ENCODE data around the gene COL18A1.

Gene COL18A1

DNA sequence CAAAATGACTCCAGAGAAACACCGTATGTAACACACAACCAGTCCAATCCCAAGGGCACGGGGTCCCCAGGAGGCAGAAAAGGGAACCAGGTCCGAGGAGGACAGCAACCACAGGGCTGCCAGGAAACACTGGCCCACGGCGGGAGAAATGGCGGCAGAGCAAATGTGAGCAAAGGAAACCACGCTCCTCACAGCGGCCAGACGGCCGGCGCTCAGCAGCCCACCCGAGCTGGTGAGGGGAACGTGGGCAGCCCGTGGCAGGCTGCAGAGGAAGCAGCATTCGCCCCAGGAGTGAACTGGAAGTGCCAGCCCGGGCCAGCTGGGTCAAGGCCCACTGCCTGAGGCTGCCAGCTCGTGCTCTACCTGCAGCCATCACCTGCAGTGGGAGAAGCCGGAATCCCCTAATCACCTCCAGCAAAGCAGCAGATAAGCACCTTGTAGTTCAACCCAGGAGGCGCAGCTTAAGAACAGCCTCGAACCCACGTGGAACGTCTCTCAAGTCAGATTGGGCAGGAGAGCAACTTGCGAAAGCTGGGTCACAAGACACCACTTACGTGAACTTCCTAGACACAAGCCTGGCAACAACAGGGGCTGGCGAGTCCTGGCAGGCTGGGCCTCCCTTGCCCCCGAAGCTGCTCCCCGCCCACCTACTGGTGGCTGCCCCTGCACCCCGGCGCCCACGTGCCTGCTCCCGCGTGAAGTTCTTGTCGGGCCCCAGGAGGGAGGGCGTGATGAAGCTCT is 130.5 kb downstream of the COL18A1 start:
- no peak for DNase-seq (ENCODE audit: low spot score)

DNA sequence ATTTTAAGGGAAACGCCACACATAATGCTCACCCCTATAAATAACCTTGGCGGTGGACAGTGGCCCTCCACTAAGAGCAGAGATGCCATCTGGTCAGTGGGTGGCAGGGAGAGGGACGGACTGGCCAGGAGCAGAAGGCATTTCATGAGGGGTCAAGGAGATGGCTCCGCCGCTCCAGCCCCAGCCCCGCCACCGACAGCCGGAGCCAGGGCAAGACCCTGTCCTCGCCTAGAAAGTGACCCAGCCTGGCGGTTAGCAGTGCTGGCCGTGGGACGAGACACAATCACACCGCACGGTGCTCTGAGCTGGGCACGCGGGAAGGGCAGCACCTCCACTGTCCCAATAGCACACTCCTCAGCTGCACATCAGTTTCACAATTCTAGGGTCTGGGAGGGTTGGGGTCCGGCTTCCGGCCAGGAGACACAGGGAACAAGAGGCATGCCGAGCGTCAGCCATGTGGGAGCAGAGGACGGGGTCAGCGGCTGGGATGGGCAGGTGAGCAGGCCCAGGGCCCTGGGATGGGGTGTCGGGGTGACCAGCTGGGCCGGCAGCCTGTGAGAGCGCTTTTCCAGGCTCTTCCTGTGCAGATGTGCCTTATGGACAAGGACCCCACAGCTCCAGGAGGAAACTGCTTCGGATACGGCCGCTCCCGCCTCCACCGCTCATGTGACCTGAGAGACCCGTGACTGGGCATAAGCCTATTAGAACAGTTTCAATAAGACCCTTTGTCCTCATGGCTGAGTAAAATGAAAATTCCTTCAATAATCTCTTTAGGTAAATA is 131.5 kb downstream of the COL18A1 start:
- DNase-seq (ENCODE audit: low spot score): no peak

DNA sequence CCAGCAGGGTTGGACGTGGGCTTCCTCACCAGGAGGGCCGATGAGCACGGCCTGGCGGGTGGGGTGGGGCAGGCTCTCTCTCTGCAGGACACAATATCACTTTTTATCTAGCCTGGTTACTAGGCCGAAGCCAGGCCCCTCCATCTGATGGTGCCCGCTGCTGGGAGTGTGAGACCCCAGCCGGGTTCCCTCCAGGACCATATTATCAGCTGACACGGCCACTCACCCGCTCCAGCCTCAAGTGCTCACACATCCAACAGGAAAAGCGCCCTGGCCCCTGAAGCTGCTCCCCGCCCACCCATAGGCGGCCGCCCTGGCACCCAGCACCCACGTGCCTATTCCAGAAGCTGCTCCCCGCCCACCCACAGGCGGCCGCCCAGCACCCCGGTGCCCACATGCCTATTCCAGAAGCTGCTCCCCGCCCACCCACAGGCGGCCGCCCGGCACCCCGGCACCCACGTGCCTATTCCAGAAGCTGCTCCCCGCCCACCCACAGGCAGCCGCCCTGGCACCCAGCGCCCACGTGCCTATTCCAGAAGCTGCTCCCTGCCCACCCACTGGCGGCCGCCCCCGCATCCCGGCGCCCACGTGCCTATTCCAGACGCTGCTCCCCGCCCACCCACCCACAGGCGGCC is 132.3 kb downstream of the COL18A1 start:
- DNase-seq (ENCODE audit: low spot score): no peak

DNA sequence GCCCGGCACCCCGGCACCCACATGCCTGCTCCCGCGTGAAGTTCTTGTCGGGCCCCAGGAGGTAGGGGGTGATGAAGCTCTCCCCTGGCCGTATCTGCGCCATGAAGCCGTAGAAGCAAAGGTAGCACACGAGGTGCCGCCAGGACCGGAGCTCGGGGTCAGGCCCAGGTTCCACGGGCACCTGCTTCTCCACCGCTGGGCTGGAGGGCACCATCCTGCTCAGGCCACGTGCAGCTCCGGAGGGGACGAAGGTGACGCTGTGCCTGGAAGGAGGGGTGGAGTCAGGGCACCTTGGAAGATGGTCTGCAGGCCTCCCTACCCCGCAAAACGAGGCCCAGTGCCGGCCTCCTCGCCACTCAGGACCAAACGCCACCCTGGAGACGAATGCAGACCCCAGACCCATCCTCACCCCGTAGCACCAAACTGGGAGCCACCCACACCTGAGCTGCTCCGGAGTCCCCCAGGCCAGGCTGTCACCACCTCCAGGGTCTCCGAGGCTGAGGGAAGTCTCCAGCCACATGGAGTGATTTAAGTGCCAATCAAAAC is 132.9 kb downstream of the COL18A1 start:
- no peak for DNase-seq (ENCODE audit: low spot score)

DNA sequence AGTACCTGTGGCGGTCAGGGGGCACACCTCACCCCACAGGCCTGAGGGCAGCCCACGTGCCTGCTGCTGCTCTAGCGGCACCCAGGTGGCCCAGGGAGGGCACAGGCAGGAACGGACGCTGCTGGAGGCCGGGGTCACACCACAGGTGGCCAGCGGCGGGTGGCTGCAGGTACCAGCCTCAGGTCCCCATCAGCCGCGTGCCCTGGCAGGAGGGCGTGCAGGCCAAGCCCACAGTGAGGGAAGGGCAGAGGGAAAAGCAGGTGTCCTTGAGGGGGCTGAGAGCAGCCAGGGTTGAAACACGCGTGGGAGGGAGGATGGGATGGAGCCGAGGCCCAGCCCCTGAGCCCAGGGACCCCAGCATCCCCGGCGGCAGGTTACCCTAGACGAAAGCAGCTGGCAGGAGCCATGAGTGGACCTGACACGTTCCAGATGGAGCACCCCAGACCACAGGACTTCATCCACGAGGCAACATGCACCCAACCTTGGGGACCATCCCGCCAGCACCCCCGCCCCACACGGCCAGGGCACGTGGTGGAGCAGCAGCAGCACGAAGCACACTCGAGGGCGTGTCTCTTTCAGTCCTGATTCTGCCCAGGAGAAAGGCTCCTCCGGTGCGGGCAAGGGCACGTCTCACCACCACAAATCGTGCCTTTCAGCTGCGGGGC is 133.5 kb downstream of the COL18A1 start:
- DNase-seq (ENCODE audit: low spot score): no peak

DNA sequence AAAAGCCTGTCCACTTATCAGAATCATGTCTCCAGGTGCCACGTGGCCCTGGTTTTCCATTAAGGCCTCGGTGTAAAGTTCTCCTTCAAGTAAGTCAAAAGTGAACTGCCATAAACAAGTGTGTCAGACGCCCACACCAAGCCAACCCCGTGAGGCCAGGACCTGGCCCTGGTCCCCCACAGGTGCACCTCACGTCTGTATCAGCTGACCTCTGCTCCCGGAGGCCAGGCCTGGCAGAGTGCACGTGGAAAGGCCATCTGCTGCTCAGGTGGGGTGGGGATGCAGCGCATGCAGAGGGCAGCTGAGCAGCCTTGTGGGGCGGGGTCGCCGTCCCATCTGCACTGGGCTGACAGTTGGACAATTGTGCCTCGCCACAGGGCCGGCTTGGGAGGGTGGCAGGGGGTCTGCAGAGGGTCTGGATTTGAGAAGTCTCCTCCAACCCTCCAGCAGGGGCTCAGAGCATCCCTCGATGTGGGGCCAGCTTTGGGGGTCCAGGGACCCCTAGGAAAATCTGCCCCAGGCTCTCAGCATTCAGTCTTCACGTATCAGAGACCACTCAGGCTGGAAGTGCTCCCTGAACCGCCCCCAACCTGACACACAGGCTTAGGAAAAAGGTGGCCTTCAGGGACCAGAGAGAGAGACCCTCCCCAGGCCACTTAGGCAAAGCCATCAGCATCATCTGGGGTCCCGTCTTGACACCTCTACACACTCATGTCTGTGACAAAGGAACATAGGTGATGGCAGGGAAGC is 134.3 kb downstream of the COL18A1 start:
- DNase-seq (ENCODE audit: low spot score): no peak

DNA sequence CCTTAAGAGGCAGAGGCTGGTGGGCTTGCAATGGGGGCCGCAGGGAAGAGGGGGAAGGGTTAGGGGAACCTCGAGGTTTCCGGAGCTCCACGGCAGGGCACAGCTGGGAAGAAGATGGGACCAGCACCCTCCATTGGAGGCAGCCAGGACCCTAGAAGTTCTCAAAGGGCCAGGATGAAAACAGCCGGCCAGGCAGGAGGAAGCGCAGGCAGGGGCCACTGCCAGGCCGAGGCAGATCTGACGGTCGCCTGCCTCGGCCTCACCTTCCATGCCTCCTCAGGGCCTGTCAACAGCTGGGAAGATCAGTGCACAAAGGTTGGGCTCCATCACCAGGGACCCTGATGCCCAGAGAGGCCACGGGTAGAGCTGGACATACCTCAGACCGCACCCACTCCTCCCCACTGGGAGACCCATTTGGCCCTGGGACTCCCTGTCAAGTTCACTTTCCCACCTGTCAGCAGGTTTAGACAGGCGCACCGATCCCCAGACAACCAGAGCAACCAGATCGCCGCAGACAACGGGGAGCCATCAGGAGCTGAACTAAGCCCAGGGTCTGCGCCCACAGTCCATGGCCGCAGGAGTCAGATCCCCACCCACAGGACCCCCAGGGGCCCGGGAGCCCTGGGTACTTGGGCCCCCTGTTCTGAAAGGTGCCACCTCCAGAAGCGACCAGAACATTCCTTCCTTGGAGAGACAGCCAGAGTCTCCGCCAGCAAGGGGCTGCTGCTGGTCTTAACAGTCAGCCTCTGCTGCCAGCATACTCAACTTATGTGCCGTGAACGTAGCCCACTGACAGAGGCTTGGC is 135.0 kb downstream of the COL18A1 start:
- DNase-seq (ENCODE audit: low spot score): no peak

DNA sequence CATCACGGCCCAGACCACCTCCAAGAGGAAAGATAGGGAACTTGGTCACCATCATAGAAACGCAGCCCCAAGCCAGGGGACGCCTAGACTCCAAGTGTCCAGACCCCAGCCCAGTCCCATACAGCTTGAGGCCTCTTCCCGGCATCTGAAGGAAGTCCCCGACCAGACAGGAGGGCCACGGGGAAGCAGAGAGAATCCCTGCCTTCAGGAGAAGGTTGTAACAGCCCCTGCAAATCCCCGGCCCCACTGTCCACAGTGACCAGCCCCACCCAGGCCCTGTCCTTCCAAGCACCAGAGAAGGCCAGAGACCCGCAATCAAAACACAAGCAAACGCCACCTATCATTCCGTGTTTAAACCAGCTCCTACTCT is 135.6 kb downstream of the COL18A1 start:
- DNase-seq (ENCODE audit: low spot score): no peak

DNA sequence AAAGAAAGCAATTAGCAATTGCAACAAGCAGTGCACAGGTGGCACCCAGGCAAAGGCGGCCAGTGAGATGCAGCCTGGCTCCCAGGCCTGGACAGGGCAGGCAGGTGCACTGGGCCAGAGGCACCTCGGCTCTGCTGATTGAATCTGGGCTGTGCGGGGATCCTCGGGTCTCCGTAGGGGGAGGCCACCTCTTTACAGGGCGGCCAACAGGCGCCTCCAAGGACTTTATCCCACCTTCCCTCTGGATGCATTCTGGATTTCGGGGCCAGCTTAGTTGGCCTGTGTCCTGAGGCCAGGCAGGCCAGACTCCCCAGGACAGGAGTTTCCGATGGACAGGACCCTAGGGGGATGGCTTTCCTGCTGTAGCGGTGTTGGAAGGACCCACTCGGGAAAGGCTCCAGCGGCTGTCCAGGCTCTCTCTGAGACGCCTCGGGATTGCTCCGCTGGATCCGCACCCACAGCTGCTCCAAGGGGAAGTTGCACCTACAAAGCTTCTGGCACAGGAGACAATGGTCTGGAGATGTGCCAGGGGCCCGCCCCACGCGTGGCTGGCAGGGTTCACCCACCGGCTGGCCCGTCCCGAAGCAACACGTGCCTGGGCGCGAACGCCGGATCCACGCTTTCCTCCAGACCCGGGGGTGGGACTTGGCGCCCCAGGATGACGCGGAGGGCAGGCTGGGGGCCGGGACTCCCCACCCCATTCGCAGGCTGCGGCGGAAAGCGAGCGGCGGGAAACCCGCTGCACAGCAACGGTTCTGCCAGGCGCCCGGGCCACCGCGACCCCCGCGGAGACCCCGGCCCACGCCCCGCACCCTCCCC is 136.5 kb downstream of the COL18A1 start:
- peak; percentile 36 for DNase-seq (ENCODE audit: low spot score)

DNA sequence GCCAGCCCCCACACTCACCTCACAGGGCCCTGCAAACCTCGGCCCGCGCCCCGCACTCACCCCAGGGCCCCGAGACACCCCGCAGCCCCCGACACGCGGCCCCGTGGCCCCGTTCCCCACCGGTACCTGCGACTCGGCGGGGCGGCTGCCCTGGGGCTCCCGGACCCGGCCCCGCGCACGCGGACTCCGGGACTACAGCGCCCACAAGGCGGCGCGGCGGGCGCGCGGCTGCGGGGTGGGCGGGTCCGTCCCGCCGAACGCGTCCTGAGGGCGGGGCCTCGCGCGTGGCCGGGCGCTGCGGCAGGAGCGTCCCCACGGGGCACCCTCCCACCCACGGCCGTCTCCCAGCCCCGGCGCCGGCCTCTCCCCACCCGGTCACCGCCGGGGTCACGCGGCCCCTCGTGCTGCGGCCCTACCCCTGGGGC is 137.3 kb downstream of the COL18A1 start, which contains the start of gene SLC19A1:
SLC19A1 (minus strand) TSS at position 199 of the 425 bp plus-strand sequence. CDS start 4,481 bp downstream, outside the sequence.
- DNase-seq (ENCODE audit: low spot score): peak; percentile 37

DNA sequence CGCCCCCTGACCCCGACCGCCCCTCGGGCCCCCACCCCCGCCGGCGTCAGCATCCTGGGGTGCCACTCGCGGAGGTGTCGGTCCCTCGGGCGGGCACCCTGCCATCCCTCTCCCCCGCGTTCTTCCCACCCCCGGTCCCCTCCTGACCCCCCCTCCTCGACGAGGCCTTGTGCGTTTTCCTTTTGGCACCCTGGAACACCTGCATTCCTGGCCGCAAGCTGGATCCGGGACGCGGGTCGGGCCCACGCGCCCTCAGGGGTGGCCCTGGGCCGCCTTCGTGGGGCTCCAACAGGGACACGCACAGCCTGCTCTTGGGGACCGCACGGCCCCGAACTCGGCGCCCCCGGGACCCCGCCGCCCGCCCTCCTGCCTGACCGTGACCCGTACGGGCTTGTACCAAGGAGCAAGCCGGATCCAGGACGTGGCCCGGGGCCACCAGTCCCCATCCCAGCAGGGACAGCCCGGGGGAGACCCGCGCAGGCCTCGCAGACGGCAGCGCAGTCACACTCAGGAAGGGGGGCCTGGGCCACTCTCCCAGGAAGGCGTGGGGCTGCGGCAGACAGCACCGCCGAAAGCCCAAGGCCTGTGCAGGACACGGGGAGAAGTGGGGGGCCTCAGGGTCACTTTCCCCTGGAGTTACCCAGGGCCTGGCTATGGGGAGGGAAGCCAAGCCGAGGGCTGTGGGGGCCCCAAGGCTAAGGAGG is 137.9 kb downstream of the COL18A1 start:
- no peak for DNase-seq (ENCODE audit: low spot score)

DNA sequence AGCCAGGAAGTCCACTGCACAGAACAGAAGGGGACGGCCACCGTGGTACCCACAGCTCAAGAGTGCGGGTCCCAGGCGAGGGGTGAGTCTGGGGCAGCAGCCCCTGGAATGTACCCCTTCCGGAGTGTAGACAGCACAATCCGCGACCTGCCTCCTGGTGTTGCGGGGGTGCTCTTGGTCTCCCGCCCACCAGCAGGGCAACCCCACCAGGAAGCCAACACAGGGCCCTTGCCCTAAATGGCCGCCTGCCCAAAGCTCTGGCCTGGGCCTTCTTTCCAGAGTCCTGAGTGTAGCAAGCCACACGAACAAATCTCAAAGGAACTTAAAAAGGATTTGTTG is 138.4 kb downstream of the COL18A1 start:
- no peak for DNase-seq (ENCODE audit: low spot score)

DNA sequence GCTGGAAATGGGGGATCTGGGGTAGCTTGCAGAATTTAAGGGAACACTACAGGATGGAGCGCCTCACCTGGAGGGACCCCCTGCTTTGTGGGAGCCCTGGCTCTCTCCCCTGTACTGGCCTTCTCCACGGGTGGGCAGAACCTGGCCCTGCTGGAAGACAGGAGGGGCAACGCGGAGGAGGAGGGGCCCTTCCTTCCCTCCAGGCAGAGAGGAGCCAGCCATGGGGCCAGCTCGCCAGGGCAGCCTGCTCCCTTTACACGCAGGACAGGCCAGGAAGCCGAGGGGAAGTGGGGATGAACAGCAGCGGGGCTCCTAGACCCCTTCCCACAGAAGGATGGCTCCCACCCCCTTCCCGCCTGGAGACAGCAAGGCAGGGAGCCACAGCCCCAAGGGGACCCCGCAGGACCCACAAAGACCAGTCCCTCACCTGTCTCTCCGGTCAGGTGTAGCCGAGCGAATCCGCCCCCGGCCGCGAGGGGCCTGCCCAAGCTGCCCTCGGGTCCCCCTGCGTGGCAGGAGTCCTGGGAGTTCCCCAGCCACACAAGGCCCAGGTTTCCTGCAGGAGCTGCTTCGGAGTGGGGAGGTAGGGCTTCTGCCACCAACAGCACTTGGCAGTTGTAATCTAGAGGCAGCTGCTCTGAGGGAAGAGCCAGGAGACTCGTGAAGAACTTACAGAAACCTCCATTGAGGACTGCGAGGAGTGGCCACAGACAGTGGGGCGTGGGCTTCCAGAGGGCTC is 138.9 kb downstream of the COL18A1 start:
- no peak for DNase-seq (ENCODE audit: low spot score)

DNA sequence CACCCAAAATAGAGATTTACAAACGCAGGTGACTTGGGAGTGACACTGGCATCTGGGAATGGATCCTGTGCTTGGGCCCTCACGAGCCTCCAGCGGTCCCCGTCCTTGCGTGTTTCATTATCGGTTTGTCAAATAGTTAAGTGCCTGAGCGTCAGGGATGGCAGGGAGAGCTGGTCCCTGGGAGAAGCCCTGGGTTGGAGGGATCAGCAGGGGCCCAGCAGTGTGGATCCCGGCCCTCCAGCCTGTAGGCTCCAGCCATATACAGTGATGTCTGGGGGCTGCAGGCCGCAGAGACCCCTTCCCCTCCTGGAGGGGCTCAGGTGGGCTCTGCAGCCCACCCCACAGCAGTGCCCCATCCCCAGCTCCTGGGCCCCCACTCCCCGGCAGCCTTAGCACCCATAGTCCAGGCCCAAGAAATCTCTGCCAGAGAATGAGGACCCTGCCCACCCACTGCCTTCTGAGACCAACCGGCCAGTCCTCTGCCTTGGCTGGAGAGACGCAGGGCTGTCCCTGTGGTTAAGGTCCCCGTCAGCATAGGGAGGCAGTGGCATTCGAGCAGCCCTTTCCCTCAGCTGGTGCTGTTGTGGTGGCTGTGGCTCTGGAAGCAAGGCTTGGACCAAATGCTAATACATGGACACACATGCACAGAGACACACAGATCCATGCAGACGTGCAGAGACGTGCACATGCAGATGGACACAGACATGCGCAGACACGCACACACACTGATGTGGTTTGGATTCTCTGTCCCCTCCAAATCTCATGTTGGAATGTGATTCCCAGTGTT is 139.7 kb downstream of the COL18A1 start:
- DNase-seq (ENCODE audit: low spot score): no peak

DNA sequence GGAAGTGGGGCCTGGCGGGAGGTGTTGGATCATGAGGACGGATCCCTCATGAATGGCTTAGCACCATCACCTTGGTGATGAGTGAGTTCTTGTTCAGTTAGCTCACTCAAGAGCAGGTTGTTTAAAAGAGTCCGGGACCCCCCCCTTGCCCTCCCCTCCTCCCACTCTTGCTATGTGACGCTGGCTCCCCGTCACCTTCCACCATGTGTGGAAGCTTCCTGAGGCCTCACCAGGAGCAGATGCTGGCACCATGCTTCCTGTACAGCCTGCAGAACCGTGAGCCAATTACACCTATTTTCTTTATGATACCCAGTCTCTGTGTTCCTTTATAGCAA is 140.2 kb downstream of the COL18A1 start:
- DNase-seq (ENCODE audit: low spot score): no peak

DNA sequence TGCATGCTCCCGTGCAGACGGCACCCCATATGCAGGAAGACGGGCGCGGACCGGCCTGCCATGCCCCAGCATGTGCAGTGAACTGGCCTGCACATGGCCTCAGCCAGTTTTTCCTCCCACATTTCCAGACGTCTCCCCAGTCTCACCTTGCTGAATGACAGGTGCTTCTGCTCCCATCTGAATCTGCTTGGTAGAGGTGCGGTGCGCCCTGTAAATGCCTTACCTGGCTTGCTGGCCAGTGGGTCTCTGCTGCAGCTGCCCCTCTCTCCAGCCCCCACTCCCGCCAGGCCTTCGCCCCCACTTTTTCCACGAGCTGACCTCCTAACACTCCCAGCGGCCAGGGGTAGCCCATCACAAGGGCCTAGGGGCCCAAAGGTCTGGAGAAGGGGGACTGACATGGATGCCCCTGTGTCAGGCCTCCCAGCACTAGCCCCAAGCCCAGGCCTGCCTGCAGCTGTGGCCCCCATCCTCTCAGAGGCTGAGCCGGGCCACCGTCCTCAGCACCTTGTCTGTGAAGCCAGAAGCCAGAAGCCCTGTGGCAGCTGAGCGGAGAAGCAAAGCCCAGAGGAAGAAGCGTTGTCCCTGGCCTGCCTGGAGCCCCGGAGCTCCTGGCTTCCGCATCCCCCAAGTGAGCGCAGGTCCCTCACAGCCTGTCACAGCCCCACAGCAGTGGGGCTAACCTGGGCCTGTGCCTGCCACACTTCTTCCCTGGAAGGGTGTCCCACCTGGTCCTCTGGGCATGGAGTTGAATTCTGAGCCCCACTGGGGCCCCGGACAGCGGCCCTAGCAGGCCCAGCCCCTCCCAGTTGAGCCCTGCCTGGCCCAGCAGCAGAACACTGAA is 140.9 kb downstream of the COL18A1 start:
- DNase-seq (ENCODE audit: low spot score): no peak

All from SW480 (cell line).